GM21786 (cell line): Measurements from ENCODE around the gene ARHGEF18.
"Not testable (repeated sequence)": the region's sequence is repeated elsewhere in the genome, so short reads cannot be mapped to it uniquely, and the experiment has no call there.

ENCODE experiments used
- ATAC-seq: cut with Tn5 transposase; IDR thresholded peaks from one replicate; pipeline ENCODE4 v1.9.1; 2021; ENCODE audit not compliant: unreplicated experiment

The ARHGEF18 gene

DNA sequence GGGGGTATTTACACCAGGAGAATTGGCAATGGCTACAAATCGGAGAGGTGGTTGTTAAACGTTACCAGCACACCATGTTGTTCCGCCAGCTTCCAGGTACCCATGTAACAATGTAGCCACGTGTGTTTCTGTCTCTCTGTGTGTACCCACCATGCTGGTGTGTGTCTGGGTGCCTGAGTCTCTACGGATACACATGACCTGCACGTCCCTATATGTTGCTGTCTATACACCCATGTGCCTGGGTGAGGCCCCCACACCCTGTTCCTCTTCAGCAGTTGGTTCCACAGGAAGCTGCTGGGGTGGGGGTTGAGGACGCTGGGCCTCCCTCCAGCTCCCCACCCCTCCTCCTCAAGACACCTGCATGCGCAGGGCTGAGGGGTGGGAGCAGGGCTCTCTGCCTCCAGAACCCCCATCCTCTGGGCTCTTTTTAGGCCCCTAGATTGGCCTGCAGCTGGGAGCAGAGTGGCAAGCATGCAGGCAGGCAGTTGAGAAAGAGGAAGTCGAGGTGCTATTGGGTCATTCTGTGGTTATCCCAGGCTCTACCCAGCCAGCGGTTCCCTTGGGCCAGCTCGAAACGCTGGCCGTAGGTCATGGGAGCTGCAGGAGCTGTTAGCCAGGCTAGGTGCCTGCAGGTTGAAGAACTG, at the start of gene ARHGEF18:
Gene ARHGEF18 (plus strand): TSS at position 351 of the 644 bp plus-strand sequence. CDS start 13,954 bp downstream, outside the sequence.
- ATAC-seq, result no peak

DNA sequence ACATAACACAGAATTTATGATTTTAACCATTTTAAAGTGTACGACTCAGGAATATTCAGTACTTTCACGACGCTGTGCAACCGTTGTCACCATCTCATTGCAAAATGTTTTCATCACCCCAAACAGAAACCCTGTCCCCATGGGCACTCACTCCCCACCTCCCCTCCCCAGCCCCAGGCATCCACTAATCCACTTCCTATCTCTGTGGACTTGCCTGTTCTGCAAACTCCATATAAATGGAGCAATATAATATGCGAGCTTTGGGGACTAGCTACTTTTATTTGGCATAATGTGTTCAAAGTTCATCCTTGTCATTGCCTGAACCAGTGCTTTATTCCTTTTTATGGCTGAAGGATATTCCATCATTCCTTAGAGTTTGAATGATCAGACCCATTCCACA, 47.2 kb upstream of the ARHGEF18 start:
- no peak for ATAC-seq

DNA sequence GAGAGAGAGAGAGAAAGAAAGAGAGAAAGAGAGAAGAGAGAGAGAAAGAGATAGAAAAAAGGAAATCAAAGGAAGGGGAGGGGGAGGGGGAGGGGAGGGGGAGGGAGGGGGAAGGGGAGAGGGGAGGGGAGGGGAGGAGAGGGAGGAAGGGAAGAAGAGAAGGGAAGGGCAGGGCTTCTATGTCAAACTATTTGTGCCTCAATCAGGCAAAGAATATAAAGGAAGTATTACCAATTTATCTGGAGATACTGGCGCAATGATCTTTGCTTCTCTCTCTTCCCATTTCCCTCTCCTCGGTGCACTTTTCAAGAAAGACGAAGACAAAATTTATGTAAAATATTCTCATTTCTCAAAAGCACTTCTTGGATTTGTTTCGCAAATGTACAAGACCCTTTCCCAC, 45.3 kb upstream of the ARHGEF18 start:
- no peak for ATAC-seq

DNA sequence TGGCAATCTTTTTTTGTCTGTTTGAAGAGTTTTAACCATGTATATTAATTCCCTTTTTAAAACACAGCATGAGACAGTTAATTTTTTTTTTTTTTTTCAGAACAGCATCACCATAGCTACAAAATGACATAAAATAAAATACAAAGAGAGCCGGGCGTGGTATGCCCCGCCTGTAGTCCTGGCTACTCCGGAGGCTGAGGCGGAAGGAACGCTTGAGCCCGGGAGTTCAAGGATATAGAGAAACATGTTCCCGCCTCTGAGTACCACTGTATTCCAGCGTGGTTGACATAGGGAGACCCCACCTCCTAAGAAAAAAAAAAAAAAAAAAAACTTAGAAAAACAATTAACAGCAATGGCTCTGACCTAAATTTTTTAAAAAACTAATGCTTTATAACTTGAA, 44.5 kb upstream of the ARHGEF18 start:
- ATAC-seq, result no peak

DNA sequence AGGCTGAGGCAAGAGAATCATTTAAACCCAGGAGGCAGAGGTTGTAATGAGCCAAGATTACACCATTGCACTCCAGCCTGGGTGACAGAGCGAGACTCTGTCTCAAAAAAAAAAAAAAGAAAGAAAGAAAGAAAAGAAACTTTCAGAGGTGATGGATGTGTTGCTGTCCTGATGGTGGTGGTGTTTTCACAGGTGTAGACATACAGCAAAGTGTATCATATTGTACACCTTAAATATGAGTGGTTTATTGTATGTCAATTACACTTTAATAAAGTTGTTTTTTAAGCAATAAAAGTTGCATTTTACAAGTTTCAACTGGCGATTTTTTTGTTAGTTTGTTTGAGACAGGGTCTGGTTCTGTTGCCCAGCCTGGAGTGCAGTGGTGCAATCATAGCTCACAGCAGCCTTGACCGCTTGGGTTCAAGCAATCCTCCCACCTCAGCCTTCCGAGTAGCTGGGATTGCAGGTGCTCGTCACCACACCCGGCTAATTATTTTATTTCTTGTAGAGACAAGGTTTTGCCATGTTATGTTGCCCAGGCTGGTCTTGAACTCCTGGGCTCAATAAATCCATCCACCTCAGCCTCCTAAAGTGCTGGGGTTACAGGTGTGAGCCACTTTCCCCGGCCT, 41.0 kb upstream of the ARHGEF18 start:
- ATAC-seq, result no peak

DNA sequence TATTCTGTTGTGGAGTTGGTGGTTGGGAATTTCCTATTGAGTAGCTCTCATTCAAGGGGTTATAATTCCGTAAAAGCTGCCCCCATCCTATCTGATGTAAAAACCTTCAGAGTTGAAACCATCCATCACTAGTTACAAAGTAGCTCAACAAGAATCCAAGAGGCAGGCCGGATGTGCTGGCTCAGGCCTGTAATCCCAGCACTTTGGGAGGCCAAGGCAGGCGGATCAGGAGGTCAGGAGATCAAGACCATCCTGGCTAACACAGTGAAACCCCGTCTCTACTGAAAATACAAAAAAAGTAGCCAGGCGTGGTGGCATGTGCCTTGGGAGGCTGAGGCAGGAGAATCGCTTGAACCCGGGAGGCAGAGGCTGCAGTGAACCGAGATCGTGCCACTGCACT, 40.4 kb upstream of the ARHGEF18 start:
- not testable (repeated sequence) for ATAC-seq

DNA sequence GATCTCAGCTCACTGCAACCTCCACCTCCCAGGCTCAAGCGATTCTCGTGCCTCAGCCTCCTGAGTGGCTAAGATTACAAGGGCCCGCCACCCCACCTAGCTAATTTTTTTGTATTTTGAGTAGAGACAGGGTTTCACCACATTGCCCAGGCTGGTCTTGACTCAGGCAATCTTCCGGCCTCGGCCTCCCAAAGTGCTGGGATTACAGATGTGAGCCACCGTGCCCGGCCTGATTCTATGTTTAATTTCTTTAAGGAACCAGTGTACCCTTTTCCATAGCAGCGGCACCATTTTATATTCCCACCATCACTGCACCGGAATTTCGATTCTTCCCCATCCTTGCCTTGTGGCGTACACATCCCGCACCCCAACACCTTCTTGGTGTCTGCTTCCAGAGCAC, 36.8 kb upstream of the ARHGEF18 start:
- ATAC-seq, result no peak

GRCh38 chr19:7312816-7313215, 35.9 kb upstream of the ARHGEF18 start:
- no peak for ATAC-seq

DNA sequence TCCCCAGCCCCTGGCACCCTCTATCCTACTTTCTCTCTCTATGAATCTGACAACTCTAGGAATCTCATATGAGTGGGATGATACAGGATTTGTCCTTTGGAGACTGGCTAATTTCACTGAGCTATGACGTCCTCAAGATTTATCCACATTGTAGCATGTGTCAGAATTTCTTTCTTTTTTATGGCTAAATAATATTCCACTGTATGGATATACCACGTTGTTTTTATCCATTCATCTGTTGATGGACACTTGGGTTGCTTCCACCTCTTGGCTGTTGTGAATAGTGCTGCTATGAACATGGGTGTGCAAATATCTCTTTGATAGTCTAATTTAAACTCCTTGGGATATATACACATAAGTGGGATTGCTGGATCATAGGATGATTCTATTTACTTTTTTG, 30.6 kb upstream of the ARHGEF18 start:
- ATAC-seq, result no peak

DNA sequence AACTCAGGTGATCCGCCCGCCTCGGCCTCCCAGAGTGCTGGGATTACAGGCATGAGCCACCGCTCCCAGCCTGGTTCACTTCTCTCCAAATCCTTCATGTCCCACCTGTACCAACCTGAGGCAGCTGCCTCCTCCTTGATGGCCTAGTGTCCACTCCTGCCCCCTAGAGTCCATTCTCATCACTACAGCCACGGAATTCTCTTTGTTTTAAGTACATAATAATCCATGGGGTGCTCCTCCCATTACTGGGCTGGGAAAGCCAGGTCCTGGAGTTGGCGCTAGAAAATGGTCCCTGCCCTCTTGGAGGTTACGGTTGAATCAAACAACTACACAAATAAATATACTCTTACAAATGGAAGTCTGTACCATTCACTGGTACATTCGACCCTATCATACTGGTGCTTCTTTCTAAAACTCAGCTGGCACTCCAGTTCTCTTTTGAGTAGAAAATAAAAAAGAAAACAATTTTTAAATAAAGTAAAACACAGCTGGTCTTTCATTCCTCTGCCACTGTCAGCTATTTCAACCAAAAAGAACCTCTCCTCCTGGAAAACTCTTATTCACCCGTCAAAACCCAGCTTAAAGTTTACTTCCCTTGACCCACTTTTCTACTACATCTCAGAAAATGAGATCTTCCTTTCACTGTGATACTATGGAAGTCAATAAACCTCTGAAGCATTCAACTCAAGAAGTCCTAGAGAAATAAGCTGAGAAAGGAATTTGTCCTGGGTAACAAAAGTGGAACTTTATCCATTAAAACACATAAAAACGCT, 22.4 kb upstream of the ARHGEF18 start:
- ATAC-seq, result no peak

GRCh38 chr19:7327802-7328201, 20.9 kb upstream of the ARHGEF18 start:
- ATAC-seq, result no peak

DNA sequence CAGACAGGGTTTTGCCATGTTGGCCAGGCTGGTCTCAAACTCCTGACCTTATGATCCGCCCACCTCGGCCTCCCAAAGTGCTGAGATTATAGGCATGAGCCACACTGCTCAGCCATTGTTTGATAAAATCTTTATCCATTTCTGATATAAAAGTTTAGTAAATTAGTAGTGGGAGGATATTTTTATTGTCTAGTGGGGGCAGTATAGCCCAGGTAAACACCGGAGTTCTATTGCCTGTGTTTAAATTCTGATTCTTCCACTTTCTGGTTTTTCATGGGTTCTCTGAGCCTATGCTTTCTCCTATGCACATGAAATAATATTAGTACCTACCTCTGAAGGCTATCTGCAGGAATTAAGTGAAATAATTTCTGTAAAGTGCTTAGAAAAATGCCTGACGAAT, 20.1 kb upstream of the ARHGEF18 start:
- no peak for ATAC-seq

DNA sequence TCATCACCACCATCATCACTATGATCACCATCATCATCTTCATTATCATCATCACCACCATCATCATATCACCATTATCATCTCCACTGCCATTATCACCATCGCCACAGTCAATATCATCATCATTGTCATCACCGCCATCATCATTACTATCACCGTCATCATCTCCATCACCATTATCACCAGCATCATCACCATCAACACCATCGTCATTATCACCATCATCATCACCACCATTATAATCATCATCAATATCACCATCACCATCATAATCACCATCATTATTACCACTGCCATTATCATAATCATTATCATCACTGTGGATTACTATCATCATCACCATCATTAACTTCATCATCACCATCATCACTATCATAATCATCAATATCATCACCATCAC, 17.3 kb upstream of the ARHGEF18 start:
- no peak for ATAC-seq

GRCh38 chr19:7333198-7334118, 15.3 kb upstream of the ARHGEF18 start:
- ATAC-seq, result no peak

- no peak for ATAC-seq
Measured at GRCh38 chr19:7336321-7336973, 12.3 kb upstream of the ARHGEF18 start.

- peak; percentile 81 for ATAC-seq
Measured at GRCh38 chr19:7337380-7338194, 11.2 kb upstream of the ARHGEF18 start.

DNA sequence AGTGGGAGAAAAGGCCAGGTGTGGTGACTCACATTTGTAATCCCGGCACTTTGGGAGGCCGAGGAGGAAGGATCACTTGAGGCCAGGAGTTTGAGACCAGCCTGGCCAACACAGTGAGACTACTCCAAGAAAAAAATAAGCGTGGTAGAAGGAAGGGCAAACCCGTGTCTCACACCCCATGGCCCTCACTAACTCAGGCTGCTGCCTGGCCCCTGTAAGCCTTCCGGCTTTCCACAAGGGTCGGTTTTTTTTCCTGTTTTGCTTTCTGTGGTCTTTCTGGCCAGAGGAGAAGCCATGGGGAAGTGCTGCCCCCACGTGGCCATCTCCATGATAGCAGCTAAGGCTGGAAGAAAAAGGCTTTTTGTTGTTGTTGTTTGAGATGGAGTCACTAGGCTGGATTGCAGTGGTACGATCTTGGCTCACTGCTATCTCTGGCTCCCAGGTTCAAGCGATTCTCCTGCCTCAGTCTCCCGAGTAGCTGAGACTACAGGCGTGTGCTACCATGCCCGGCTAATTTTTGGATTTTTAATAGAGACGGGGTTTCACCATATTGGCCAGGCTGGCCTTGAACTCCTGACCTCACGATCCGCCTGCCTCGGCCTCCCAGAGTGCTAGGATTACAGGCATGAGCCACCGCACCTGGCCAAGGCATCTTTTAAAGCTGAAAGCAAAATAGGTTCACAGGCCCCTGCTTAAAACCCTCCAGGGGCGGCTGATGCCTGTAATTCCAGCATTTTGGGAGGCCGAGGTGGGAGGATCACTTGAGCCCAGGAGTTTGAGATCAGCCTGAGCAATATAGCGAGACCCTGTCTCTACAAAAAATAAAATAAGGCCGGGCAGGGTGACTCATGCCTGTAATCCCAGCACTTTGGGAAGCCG, 7.5 kb upstream of the ARHGEF18 start:
- no peak for ATAC-seq

GRCh38 chr19:7342143-7342542, 6.6 kb upstream of the ARHGEF18 start:
- no peak for ATAC-seq

- no peak for ATAC-seq
Measured at GRCh38 chr19:7346488-7346971, 2.2 kb upstream of the ARHGEF18 start.
